Endothelial cell (in vitro differentiated cells): ENCODE results near the gene NOTCH2. TPM values are rescaled to one million over a fixed set of nuclear protein-coding genes. Genes with fewer than 3 reads are reported as not detected.
A peak's percentile ranks its signal among the peaks of the same experiment; 100 is the strongest.

ENCODE experiments used
- DNase-seq: peaks from one replicate; pipeline ENCODE4 v3.0.0; 2021; ENCODE audit warnings: low spot score
- H3K27ac Mint-ChIP-seq: one replicate; pipeline ENCODE4 v1.8.0; 2021; ENCODE audit warnings: mixed read lengths, inconsistent platforms; ENCODE audit not compliant: unreplicated experiment
- H3K27me3 Mint-ChIP-seq: one replicate; pipeline ENCODE4 v1.8.0; 2021; ENCODE audit warnings: mild to moderate bottlenecking, moderate library complexity, mixed read lengths, inconsistent platforms; ENCODE audit not compliant: unreplicated experiment
- H3K36me3 Mint-ChIP-seq: one replicate; pipeline ENCODE4 v1.8.0; 2021; ENCODE audit warnings: mild to moderate bottlenecking, low read depth, mixed read lengths, inconsistent platforms; ENCODE audit not compliant: unreplicated experiment
- H3K4me1 Mint-ChIP-seq: one replicate; pipeline ENCODE4 v1.8.0; 2021; ENCODE audit warnings: mild to moderate bottlenecking, mixed read lengths, inconsistent platforms; ENCODE audit not compliant: unreplicated experiment
- H3K4me3 Mint-ChIP-seq: one replicate; pipeline ENCODE4 v1.8.0; 2021; ENCODE audit warnings: mild to moderate bottlenecking, mixed read lengths, inconsistent platforms; ENCODE audit not compliant: unreplicated experiment
- H3K9me3 Mint-ChIP-seq: one replicate; pipeline ENCODE4 v1.8.0; 2021; ENCODE audit warnings: mixed read lengths, inconsistent platforms; ENCODE audit not compliant: unreplicated experiment
- total RNA-seq: library from RNA; stranded (reverse); fragmentation: NEBNext Ultra II Directional; extraction: Animal tissue kit (Norgen Biotek cat#: 25700); gene quantifications from one replicate; pipeline ENCODE4 v1.2.1, GENCODE V29; 2021; ENCODE audit not compliant: unreplicated experiment
- TF ChIP-seq, protein P1 (sequence below): fragments of 200-600 bp; sonication (generic); IDR thresholded peaks from one replicate; pipeline ENCODE4 v1.5.0; 2021; ENCODE audit warnings: antibody characterized with exemption; ENCODE audit not compliant: unreplicated experiment

The NOTCH2 gene
- total RNA-seq, 1 donor from 2014 or later: 29.7 TPM

GRCh38 chr1:119959268-119960220, 109.9 kb downstream of the NOTCH2 start:
- no peaks in the 10 kb centered on the region for H3K9me3 Mint-ChIP-seq
- H3K36me3 Mint-ChIP-seq: peaks cover 6% of the 10 kb centered on the region
- H3K4me1 Mint-ChIP-seq: peaks cover 6% of the 10 kb centered on the region
- peaks cover 2% of the 10 kb centered on the region for H3K27me3 Mint-ChIP-seq
- H3K27ac Mint-ChIP-seq: no peak overlapping the region
- DNase-seq: no peak
- H3K4me3 Mint-ChIP-seq: no peak overlapping the region
- TF ChIP-seq, protein P1, sequence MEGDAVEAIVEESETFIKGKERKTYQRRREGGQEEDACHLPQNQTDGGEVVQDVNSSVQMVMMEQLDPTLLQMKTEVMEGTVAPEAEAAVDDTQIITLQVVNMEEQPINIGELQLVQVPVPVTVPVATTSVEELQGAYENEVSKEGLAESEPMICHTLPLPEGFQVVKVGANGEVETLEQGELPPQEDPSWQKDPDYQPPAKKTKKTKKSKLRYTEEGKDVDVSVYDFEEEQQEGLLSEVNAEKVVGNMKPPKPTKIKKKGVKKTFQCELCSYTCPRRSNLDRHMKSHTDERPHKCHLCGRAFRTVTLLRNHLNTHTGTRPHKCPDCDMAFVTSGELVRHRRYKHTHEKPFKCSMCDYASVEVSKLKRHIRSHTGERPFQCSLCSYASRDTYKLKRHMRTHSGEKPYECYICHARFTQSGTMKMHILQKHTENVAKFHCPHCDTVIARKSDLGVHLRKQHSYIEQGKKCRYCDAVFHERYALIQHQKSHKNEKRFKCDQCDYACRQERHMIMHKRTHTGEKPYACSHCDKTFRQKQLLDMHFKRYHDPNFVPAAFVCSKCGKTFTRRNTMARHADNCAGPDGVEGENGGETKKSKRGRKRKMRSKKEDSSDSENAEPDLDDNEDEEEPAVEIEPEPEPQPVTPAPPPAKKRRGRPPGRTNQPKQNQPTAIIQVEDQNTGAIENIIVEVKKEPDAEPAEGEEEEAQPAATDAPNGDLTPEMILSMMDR: no peak

DNA sequence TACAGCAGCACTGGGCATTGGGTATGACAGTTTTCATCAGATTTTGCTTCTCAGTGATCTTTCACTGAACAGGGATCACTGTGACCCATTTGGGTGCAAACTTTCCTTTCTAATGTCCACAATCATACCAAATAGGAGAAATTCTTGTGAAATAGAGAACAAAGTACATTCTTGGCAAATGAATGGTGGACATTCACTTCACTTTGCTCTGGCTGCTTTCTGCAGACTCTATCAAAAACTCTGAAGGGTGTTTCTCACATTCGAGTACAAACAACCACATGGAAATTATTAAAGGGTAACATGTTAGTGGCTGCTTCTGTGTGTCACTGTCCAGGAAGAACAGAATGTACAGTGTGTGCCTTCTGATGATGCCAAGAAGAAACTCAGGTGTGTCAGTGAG, 111.2 kb downstream of the NOTCH2 start:
- Mint-ChIP-seq H3K9me3 (no peaks in the 10 kb centered on the region), H3K36me3 (peaks cover 6% of the 10 kb centered on the region), H3K4me1 (peaks cover 6% of the 10 kb centered on the region), H3K4me3 (no peak overlapping the region), H3K27me3 (peaks cover 2% of the 10 kb centered on the region), H3K27ac (no peak overlapping the region)
- DNase-seq: no peak
- TF ChIP-seq, protein P1: no peak

DNA sequence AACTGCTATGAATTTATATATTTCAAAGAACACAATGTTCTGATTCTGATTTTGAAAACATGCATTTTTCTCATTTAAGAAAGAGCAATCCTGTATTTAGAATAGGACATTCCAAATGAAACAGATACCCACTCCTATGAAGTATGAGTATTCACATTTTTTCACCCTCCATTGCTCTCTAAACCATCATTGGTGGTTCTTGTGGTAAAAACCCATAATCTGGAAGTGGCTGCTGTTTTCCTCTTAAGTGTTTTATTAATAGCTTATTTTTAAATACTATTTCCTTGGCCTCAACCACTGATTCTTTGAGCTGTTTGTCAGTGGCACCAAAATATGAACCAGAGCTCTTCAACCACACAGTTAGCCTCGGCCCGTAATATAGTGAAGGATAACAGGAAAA, 113.2 kb downstream of the NOTCH2 start:
- TF ChIP-seq, protein P1: no peak
- DNase-seq: no peak
- no peaks in the 10 kb centered on the region for H3K9me3 Mint-ChIP-seq
- H3K36me3 Mint-ChIP-seq: no peaks in the 10 kb centered on the region
- H3K27me3 Mint-ChIP-seq: peaks cover 2% of the 10 kb centered on the region
- H3K4me1 Mint-ChIP-seq: no peaks in the 10 kb centered on the region
- no peak overlapping the region for H3K27ac Mint-ChIP-seq
- H3K4me3 Mint-ChIP-seq: no peak overlapping the region

- Mint-ChIP-seq H3K27me3 (no peaks in the 10 kb centered on the region), H3K9me3 (no peaks in the 10 kb centered on the region), H3K36me3 (no peaks in the 10 kb centered on the region), H3K4me1 (no peaks in the 10 kb centered on the region), H3K4me3 (no peak overlapping the region), H3K27ac (no peak overlapping the region)
- DNase-seq: no peak
- TF ChIP-seq, protein P1: peak; percentile 29
These were observed 114.7 kb downstream of the NOTCH2 start for GRCh38 chr1:119954476-119955422.
